ENCODE data around the gene SCTR.

The SCTR gene

DNA sequence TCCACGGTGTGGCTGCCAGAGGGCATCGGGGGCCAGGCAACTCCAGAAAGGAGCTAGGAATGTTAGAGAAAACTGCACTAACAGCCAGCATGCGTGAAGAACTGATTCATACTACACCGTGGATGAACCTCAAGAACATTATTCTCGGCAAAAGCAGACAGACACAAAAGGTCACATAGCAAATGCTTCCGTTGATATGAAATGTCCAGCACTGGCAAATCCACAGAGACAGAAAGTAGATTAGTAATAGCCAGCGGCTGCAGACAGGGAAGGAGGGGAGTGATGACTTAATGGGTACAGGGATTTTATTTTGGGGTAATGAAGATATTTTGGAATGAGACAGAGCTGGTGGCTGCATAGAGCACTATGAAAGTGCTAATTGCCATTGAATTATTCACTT is 37.4 kb downstream of the SCTR start:
- DNase-seq: no peak

DNA sequence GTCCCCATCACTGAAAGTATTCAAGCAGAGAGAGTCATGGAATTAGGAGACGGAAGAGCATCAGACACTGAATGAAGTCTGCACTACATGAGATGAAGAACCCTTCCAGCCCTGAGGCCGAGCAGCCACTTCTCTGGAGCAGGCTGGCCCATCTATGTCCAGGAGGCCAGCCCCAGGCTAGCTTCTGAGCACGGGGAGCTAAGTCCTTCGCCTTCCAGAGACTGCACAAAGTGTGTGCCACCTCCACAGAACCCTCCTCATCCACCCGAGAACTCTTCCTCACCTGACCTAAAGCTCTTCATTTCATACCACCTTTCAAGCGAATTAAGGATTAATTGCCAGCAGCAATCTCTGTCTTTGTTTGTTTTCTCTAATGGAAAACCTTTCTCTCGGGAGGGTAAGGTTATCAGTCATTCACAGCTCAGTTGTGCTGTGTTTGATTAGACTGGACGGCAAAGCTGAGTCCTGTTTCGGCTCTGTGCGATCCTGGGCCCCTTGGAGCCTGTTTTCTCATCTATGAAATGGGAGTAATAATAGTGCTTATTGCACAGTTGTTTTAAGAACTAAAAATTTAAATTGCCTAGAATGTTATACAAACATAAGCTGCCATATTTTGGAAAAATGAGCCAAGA is 38.0 kb downstream of the SCTR start:
- no peak for DNase-seq

DNA sequence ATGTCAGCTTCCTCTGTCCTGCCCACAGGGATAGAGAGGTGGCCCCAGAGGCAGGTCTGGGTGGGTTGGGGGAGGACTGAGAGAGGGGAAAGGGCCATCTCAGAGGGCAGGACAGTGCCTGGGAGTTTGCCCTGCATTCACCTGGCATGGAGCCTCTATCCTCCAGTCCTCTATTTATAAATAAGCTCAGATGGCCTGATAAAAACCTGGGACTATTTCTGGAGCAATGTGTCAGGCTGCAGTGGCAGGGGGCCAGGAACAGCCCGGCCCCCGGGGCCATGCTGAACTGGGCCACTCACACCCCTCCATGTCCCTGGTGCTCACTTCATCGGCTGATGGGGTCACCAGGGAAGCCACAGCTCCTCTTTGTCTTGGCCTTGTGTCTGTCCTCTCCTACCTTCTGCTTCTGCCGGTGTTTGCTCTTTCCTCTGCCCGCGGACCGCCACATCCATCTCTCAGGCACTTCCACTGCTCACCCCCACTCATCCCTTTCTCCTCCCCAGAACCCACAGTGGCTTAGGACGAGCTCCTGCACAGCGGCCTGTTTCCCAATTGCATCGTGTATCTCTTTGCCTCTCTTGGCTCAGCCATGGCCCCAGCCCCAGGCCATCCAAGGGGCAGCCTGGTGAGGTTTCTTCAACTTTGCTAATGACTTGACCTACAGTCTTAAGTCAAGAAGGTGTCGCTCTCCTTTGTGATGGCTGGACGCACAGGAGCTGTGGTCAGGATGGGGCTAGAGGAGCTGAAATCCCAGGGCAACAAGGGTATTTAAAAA is 38.8 kb downstream of the SCTR start:
- DNase-seq: no peak

DNA sequence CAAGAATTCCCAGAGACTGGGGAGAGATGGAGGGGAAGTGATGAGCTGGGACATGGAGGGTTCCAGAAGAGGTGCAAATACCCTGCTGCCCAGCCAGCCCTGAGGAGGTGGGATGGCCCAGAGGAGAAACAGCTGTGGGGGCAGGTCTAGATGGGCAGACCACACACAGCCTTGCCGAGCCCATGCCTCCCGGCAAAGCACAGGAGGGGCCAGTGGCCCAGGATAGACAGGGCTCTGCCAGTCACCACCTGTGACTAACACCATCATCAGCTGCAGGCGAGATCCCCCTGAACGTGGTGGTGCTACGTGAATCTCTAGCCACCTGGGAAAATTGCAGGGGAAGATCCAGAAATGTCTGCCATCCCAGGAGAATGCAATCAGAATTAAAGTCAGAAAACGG is 39.4 kb downstream of the SCTR start:
- no peak for DNase-seq

DNA sequence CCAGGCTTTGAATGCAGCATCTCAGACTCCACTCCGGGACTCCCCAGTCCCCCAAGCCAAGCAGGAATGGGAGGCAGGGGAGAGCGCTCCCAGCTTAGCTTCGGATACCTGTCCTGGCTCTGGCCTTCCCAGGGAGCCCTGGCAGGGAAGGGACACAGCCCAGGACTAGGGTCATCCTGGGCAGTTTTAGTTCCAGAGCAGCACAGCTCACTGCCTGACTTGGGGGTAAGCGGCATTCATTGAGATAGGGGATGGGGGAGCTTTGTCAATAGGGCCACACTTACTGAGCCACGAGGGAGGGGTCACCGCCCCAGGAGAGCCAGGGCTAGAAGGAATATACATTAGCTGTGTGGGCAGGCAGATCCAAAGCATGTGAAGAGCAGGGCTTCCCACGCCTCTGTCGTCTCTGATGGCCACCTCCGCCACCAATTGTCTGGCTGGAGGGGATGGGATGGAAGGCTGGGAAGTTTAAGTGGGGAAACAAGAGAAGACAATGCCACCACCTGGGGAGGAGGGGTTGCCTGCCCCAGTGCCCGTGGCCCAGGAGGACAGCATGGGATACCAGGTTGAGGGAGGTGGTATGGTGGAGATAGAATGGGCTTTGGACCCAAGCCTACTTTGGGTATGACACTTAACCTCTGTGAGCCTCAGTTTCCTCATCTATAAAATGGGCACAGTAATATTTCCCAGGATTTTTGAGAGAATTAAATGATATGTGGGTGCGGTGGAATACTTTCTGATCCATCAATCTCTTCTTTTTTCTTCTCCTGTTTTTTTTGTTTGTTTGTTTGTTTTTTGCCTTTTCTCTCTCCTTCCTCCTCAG is 40.2 kb downstream of the SCTR start:
- DNase-seq: no peak

DNA sequence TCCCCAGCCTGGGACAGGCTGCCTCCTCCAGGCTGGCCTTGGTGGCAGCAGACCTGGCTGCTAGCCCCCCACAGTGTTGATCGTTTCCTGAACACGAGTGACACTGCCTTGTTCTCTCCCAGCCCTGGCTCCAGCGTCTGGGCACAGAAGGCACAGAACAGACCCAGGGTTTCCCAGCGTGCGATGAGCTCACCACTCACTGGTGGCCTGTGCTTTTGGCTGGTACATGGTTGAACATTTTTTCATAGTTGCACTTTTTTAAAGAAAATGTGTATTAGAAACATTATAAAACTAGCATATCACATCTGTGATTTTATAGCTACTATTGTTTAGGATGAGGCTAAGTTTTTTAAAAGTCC is 40.9 kb downstream of the SCTR start:
- no peak for DNase-seq

DNA sequence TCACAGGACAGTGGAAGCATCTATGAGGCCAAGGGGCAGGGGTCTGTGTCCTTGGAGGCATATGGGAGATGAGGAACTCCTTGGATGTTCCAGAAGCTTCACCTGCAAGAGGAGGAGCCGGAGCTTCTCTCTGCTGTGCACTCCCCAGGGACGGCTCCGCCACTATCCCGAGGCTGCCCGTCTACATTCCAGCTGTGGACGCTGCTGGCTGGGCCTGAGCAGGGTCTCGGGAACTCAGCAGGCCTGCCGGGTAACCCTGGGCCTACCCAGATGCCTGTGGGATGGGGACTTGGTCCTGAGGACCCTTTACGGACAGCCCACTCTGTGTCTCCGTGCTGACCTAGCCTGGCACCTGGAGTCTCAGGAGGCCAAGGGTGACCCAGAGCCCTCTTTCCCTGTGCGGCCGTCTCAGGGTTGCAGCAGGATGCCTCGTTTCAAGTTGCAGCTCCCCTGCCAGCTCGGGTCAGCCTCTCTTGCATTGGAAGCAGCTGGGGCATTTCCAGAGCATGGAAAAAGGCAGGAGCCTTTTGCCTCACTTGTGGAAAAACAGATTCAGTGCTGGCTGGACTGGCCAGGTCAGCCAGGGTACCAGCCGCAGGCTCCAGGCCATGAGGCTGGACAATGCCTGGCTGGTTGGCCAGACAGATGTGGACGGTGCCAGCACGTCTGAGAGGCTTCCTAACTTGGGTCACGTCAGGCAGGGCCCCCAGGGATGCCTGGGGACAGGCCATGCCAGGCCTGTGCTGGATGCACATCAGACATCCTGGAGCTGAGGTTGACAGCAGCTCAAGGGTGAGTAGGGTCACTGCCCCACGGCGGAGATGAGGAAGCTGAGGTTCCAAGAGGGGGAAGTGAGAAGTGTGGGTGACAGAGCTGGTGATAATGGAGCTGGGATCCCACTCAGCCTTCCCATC is 41.5 kb downstream of the SCTR start:
- DNase-seq: no peak

DNA sequence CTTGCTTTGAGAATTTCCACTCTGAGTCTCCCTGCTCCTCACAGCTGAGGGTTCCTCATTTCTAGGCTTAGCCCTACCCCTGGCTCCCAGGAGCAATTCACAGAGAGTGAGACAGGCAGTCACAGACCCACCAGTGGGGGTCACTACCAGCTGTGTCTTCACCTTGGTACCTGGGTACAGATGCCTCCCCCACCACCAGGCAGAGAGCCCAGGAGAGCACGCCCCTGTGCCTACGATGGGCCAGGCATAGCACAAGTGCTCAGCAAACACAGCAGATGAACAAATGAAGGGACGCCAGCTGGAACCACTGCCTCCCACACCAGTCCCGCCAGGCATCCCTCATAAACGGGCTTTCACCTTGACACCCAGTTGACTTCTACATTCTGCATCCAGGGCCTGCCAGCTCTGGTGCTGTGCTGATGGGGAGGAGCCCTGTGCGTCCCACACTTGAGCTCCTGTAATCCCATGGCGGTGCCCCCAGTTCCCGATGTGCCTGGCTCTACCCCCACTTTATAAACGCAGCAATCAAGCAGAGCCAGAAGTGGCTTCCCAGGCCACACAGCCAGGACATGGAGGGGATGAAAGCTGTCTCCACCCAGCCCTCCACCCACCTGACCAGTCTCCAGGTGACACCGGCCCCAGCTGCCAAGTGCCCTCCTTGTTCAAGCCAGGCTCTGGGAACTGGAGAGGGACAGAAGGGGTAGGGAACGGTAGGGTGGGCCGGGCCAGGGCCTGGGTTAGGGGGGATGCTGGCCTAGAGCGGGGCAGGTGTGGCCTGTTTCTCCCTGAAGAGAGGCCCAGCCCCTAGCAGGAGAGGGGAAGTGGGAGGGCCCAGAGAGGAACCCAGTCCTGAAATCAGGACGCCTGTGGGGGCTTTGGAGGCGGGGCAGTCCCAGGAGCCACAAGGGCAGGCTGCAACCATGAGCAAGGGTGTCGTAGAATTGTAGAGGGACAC is 42.5 kb downstream of the SCTR start:
- DNase-seq: no peak

DNA sequence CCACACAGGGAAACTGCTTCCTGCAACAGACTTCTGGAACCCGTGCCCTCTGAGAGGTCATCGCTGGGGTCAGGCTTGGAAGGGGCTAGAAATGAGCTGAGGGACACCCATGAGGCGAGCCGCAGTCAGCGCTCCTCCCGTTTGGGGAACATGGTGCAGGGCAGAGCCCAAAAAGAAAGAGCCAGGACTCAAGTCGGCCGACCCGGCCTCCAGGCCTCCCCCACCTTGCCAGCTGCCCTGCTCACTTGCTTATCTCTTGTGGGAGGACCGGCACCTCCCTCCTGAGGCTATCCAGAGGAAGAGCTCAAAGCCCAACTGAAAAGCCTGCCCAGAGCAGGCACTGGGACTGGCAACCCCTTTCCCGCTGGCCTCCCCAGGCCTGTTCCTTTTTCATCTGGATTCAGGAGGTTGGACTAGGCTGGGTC is 43.6 kb downstream of the SCTR start:
- no peak for DNase-seq

DNA sequence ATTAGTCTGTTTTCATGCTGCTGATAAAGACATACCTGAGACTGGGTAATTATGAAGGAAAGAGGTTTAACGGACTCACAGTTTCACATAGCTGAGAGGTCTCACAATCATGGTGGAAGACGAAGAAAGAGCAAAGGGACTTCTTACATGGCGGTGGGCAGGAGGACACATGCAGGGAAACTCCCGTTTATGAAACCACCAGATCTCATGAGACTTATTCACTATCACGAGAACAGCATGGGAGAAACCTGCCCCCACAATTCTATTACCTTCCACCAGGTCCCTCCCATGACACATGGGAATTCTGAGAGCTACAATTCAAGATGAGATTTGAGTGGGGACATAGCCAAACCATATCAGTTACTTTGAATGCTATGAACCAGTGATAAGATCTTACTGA is 44.1 kb downstream of the SCTR start:
- DNase-seq: no peak

DNA sequence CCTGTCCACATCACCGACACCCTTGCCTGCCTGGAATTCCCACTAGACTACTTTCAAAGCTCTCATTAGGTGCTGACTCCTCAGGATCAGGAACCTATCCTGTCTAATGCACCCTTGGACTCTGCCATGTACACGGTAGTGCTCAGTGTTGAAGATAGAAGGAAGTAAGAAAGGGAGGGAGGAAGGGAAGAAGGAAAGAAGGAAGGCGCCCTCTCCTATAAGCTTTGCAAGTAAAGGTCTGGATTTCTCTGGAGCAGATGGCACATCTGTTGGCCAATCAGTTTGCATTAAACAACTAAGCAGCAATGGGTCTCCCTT is 45.3 kb downstream of the SCTR start:
- DNase-seq: no peak

DNA sequence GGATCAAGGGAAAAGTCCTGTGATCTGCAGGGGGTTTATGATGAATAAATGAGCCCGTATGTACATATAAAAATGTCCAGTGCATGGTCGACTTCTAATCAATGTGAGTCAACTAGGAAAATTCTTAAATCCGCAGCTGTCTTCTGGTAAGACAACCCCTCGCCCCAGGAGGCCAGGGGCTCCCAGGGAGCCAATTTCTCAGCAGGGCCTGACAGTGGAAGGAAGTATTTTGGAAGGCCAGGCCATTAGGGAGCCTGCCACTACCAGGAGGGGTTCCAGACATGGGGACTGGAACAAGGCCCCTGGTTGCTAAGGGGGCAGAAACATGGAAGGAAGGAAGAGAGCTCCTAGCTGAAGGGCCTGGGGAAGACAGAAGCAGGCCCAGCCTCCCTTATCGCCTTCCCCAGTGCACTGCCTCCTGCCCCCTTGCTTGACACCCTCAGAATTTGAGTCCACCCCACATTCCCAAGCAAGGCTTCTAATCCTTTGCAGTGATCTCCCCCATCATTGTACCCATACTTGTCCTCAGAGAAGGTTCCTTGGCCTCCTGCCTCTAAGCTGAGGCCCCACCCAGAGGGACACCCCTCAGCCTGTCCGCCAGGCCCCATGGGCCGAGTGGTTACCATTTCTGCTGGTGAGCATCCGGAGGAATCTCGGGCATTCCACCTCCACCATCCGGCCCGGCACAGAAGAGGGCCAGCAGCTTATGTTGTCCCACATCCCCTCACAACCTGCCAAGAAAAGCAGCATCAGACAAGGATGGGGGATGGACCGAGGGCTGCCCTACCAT is 45.9 kb downstream of the SCTR start:
- no peak for DNase-seq

DNA sequence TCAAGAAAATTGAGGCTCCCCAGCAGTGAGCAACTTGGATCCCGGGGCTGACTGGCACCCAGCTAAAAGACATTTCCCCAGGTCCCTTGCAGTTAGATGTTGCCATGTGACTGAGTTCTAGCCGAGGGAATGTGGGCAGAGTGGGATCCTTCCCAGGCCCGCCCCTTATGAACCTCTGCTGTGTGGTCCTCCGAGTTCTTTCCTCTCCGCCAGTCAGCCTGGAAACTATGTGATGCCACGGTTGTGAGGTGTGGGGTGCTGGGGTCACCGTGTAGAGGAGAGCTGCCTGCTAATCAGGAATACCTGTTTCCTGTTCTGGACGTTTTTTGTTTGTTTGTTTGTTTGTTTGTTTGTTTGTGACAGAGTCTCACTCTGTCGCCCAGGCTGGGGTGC is 47.2 kb downstream of the SCTR start:
- DNase-seq: no peak

DNA sequence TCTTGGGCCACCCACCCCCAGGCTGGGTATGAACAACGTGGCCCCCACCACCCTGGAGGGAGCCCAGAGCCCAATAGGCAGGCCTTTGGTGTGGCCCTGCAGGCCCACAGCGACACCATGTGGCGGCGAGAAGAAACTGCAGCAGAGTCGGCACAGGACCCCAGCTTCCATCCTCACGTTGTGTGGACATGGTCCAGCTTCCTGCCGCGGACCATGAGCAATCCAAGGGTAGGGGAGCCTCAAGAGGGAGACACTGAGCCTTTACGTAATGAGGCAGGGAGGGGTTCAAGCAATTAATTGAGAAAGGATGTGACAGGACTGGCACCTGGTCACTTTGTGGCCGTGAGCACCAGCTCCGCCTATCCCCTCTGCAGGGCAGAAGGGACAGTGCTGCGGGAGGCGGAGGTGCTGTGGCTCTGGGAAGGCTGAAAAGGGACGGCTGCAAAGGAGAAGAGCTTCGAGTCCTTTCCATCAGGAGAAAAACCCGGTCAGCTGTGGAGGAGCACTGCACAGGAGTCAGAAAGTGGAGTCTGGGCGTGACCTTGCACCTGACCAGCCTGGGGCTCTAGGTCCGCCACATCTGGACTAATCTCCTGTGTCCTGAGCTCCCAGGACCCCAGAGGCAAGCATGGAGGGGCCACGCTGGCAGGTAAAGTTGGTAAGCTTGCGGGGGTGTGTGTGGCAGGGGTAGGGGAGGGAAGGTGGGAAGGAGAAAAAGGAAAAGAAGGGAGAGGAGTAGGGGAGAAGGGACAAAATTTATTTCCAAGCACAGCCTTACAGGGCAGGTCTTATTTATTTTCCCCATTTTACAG is 47.8 kb downstream of the SCTR start:
- peak; percentile 42 for DNase-seq

DNA sequence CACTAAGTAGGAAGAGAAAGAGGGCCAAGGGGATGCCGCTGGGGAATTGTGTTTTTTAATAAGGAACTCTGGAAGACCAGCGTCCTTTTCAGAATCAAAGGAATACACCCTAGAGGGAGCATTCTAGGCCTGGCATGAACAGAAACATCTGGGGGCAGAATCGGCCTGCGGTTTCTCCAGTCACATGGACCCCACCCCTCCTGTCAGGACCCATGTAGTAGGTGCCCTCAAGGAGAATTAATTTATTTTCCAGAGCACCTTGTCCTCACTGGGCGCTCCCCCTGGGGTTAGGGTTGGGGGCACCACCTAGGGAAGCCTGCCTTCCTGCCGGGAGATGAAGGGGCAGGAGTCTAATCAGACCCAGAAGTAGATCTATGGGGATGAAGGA is 48.4 kb downstream of the SCTR start:
- no peak for DNase-seq

DNA sequence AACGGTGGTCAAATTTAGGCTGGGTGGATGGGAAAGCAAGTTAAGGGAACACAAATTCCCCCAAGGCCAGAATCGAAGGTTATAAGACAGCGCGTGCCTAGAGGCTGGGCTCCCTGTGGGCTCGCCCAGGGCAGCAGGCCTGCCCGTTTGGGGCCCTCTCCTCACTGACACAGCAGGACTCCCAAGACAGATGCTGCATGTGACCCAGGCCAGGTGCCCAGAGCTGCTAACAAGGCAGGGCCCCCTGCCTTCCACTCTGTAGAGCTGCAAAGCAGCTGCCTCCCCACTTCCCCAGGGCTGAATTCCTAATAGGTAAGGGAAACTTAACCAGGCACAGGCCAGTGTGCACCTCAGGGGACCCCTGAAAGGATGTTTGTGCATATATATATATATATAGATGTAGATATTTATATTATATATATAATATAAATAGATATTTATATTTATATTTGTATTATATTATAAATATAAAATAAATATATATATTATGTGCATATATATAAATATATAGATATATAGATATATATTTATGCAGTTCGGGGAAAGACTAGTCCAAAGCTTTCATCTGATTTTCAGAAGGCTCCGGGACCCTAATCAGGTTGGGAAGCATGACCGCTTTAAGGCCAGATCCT is 48.9 kb downstream of the SCTR start:
- peak; percentile 14 for DNase-seq

DNA sequence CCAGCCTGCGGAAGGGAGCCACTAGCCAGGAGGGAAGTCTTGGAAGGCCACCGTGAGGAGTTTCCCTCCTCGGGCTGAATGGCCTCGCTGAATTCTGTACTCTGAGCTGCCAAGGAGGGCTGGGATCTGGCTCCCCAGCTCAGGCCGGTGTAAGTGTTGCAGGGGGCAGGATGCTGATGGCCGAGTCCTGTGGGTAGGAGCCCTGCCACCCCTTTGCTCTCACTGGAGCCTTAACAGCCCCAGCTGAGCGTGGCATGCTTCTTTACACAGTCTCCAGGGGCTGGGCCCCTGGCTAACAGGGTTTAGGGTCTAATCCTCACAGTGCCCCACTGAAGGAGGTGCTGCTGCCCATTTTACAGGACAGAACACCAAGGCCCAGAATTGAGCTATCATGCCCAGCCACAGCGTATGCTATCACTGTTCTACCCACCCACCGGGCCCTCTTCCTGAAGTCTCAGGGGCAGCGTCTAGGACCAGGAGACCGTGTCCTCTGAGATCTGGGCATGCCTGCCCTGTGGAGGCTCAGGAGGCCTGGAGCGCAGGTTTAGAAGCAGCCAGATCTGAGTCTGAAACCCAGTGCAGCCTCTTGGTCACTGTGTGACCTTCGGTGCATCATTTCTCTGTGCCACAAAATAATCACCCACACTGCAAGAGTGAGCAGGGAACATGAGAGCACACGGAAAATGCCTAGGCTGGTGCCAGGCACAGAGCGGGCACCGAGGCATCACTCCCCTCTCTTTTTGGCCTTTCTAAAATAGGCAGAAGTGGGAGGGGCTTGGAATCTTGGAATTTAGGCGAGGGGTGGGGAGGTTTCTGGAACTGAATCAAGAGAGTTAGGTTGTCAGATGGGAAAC is 49.7 kb downstream of the SCTR start:
- DNase-seq: no peak

DNA sequence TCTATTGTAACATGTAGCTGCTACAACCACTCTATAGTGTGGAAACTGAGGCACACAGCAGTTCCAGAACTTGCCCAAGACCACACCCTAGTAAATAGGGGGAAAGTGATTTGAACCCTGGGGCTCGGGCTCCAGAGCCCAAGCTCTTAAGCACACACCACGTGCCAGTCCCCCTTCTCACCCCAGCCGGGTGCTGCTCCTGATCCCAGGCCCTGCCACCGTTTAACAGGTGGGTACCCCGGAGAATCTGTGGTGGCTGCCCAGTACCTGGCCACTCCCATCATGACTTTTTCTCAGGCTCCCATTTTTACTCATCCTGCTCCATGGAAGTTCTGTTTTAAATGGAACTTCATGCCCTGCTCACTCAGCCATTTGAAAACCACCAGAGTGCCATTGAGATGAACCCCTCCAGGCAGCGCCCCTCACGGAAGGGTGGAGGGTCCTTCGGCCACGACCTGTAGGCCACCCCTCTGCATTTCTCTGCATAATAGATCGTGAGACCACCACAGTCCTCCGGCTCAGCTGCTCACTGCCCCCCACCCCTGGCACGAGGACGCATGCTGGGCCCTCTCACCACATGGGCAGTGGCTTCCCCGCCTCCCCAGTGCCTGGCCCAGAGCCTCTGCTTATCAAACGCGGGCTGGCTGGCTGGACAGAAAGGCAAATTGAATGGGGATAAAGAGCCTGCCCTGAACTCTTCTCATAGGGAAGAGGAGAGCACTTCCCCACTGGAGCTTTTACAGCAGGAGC is 50.5 kb downstream of the SCTR start:
- DNase-seq: no peak

Data from NCI-H526 treated with DMSO at 0.1 percent for 48 hours (cell line).